ENCODE results near the gene SACM1L.

DNA sequence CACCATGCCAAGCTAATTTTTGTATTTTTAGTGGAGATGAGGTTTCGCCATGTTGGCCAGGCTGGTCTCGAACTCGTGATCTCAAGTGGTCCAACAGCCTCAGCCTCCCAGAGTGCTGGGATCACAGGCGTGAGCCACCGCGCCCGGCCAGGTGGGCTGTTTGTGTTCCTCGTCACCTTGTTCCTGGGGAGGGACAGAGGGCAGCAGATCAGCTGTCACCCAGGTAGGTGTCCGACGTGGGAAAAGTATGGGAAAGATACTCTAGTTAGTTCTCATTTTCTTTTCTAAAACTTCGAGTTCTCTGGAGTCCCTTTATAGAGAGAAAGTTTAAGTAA is 28.7 kb upstream of the SACM1L start:
- TF ChIP-seq, protein P1, sequence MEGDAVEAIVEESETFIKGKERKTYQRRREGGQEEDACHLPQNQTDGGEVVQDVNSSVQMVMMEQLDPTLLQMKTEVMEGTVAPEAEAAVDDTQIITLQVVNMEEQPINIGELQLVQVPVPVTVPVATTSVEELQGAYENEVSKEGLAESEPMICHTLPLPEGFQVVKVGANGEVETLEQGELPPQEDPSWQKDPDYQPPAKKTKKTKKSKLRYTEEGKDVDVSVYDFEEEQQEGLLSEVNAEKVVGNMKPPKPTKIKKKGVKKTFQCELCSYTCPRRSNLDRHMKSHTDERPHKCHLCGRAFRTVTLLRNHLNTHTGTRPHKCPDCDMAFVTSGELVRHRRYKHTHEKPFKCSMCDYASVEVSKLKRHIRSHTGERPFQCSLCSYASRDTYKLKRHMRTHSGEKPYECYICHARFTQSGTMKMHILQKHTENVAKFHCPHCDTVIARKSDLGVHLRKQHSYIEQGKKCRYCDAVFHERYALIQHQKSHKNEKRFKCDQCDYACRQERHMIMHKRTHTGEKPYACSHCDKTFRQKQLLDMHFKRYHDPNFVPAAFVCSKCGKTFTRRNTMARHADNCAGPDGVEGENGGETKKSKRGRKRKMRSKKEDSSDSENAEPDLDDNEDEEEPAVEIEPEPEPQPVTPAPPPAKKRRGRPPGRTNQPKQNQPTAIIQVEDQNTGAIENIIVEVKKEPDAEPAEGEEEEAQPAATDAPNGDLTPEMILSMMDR (IDR thresholded peaks at IDR 0.05; ENCODE audit: low read length) = no peak
- no peak for TF ChIP-seq EZH2 (optimal IDR thresholded peaks at IDR 0.05; ENCODE audit: low read depth, low read length)

All from MM.1S (cell line).